CD1c-positive myeloid dendritic cell (primary cell): ENCODE data around the gene TIGIT.

Source experiments
- DNase-seq: peaks from one replicate; pipeline ENCODE4 v3.0.0-alpha.2; 2016; ENCODE audit errors: extremely low spot score

Gene TIGIT

DNA sequence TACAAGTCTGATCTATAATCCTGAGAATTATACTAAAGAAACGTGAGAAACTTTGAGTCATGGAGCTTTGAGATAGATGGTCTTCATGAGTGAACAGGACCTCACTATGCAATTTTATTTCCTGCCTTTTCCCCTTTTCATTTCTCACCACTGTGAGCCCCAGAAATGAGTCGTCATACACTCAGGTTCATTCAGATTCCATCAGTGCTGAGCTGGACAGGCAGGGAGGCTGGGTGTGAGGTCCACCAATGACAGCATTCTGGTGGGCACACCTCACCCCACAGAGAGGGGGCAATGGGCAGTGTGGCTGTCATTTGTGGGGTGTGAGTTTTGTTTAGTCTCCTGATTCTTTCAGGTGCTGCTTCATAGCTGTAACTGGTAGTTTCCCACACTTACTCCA is 16.9 kb downstream of the TIGIT start:
- no peak for DNase-seq

DNA sequence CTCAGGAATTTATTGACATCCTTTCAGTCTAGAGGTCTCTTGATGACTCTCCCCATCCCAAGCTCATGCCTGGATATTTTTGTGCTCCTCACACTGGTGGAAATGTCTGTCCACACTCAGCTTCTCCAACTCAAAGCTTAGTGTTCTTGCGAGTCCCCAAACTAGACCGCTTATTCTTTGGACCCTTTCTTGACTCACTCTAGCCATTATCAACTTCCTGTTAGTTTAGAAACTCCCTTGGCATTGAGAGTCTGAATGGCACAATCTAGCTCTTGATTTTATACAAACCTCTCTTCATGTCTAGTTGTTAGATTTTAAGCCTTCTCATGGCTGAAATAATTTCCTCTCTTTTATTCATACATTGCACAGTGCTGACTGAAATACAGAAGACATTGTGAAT is 19.6 kb downstream of the TIGIT start:
- no peak for DNase-seq

DNA sequence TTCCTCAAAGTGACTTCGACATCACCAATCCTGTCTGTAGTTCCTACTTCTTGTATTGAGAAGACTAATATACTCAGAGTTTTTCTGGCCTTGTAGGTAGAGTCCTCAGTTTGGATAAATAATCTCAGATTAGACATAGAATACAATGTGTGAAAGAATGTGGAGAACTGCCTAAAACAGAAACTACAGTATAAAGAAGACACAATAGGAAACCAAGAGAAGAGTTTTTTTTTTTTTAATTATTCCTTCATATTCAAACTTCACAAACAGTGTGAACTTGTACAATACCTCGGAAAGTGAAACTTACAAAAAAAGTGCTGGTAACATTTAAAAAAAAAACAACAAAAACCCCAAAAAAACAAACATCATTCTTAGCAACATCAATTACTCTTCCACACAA is 20.5 kb downstream of the TIGIT start:
- no peak for DNase-seq

DNA sequence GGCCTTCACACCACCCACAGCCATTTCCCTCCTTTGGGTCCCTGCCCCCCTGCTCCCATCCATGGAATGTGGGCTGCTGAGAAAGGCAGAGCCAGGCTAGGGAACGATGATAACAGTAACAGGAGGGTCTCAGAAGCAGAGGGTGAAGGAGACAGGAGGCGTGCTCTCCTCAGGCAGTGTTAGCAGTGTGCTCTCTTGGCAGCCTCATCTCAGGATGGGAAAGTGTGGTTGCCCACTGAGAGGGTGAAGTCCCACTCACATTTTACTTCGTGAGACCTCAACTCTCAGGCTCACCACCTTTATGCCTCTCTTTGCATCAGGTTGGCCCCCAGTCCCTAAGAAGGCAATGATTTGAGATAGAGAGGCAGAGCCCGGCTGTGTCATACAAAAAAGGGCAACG is 24.5 kb downstream of the TIGIT start:
- no peak for DNase-seq

DNA sequence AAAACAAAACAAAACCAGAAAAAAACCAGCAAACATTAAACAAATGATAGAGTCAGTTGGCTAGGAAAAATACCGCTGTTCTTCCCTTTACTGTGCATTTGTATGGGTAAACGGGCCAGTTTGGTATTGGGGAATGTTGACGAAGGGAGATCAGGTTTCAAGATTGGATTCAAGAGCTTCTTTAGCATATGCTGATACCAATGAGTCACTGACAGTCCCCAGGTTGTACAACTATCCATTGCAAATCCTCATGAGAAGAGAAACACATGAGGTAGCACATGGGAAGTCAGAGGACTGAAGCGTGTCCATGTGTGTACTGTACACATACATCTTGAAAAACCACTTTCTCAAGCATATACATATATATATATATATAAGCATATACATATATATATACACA is 25.6 kb downstream of the TIGIT start:
- DNase-seq, result no peak

DNA sequence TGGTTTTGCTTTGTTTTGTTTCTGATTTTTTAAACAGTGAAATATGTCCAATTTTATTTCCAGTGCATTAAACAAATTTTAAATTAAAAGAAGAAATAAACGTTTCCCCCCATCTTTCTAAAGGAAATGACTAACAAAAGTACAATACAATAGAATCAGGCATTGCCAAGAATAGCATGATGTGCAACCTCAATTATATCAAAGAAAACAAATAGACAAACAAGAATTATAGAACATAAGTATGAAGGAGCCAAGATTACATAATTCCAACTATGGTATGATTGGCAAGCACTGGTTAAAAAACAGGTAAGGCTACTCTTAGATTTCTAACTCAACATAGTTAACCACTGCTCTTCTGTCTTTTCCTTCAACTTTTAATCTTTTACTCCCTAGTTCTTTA is 26.4 kb downstream of the TIGIT start:
- DNase-seq, result no peak

DNA sequence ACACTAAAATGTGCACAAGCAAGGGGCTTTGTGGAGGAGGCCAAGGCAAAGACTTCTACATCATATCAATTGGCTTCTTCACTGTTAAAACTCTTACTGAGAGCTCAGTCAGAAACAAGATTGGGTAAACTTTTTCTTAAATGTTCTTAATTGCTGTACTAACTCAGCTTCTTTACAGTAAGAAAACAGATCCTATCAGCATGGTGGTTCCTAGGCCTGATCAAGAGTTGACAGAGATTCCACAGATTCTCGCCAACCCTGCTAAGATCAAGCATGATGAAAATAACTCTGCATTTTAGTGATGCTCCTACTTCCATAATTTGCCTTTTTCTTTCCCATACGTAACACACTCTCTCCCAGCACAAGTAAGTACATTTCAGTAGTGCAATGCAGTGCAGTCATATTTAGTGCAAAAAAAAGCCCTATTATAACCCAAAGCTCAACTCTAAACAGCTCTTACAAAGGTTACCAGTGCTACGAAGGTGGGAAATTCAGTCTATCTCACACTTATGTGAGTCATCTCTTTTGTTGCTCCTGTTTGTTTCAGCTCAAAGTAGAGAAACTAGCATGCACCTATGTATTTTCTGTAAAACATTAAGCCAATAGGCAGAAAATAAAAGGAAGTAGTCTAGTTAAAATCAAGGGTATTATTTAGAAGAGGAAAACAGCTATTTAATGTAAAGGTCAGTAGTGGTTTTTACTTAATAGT is 29.9 kb downstream of the TIGIT start:
- DNase-seq, result no peak

DNA sequence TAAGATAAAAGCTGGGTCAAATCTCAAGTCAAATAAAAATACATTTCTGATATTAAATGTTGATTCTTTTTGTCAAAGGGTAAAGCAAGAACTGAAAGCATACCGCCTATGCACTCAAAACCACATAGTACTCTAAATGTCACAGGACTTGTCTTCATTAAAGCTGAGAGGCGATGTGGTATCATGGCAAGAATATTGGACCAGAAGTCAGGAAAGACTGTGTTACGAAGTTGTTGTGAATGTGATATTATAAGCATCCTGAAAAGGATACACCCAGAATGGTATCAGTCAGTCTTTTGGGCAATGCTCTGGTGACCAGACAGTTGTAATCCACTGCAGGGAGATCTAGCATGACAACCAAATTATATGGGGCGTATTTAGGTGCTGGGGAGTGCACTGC is 33.8 kb downstream of the TIGIT start:
- DNase-seq, result no peak

DNA sequence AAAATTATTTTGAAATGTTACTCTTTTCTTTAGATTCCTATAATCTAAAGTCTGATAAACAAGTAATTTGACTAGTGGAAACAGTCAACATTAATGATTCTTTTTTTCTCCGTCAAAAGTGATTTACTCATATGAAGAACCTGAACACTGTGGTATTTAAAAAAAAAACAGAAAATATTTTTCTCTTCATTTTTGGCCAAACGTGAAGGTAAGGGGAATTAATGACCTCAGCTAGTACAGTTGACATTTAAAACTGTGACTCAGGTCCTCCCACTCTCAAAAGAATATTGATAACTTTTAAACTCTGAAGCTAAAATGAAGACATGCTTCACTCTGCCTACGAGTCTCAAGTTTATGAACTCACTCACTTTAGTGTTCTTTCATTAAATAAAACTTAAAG is 34.5 kb downstream of the TIGIT start:
- DNase-seq, result no peak

DNA sequence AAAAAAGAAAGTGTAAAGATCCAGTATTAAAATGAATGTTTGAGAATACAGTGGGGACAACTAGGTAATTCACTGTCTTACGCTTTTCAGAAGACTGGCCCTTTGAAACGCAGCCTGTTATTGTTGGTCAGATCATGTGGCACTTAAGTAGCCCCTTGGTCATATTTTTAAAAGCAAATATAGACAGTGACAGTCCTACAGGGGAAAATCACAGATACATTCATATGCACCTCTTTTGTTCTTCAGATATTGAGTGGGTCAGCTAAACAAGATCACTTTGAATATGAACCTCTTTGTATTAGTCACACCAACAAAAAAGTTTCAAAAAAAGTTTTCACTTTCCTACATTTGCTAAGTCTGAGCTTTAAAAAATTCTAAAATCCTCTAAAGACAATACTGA is 36.0 kb downstream of the TIGIT start:
- no peak for DNase-seq

DNA sequence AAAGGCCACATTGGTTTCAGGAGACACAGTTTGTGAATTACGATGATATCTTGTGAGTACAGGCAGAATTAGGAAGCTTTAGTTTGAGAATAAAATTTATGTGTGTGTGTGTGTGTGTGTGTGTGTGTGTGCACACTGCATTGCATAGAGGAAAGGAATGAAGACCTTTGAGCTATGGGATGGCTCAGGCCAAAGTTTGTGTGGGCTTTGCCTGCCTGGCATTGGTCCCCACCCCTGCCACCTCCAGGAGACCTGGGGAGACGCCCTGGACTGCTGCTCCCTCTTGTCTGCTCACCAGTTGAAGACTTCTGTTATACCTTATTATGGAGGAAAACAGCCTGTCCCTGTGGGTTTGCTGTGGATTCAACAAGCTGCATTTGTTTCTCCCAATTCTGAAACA is 37.2 kb downstream of the TIGIT start:
- no peak for DNase-seq

DNA sequence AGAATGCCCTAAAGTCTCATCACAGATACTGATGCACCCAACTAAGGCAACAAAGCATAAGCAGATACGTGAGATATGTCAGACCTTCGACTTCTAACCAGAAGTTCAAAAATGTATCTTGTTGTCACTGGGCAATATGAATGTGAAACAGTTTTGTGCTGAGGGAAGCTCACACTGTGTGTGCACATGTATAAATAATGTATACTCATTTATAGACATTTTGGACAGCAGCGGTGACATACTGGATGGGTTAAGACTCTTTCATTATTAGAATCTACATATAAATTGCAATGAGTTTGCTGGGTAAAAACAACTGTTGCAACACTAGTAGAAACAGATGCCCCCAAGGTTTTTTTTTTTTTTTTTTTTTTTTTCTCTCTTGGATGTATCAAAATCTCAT is 37.9 kb downstream of the TIGIT start:
- no peak for DNase-seq

DNA sequence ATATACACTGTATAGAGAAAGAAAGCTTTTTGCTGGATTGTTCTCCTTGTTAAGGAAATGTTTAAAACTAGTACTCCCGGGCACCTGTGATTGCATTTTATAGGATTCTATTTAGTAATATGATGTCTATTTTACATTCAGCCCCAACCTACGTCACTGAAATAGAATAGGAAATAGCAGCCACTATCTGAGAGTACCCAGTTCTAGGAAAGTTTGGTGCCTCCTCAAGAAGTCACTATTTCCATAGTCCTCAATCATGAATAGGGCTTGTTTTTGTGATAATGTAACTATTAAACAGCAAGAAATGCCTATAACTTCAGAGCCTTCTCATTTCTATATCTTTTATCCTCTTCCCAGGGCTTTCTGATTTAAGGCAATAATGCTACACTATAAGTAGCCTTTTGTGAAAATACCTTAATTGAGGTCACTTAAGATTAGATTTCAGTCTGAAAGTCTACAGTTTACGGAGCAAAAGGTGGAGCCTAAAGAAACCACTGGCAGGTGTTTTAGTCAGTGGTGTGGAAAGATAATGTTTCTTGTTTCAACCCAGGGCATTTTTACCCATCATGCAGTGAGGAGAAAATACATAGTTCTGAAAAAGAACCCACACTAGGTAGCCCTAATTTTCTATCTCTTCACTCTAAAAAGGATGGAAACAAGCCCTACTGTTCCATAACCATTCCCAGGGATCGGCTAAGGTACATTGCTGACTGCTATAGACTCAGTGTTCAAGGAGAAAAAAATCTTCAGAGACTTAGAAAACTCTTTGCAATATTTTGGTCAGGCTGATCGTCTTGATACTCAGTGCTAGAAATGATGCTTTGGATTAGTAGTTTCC is 38.7 kb downstream of the TIGIT start:
- DNase-seq, result no peak

DNA sequence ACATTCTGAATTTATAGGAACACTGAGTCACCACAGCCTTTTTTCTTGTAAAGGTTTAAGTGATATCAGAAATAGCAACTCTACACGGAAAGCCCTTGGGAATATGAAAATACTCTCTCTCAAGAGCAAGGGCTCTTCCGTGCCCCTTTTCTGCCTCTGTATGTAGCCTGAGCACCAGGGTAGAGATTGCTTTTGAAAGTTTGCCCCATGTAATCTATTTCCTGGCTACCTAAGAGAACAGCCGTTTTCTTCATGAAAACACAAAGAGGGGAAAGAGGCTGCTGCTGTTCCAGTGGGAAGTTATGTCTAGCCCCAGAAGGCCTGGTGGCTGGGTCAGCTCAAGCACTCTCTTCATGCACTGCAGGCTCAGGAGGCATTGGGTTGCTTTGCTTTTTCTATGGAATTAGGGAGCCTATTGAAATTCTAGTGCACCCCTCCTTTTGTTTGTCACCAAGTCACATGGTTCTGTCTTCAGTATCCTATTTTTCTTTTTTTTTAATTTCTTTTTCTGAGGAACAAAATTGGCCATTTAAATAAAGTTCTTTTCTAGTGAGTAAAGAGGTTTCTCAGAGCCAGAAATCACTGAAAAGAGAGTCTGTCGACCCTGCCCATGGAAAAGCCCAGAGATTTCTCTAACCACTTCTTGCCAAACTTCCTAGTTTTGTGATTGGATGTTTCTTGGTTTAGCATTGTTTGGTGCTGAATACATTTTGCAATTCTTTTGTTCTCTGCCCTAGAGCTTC is 39.5 kb downstream of the TIGIT start:
- DNase-seq, result no peak

DNA sequence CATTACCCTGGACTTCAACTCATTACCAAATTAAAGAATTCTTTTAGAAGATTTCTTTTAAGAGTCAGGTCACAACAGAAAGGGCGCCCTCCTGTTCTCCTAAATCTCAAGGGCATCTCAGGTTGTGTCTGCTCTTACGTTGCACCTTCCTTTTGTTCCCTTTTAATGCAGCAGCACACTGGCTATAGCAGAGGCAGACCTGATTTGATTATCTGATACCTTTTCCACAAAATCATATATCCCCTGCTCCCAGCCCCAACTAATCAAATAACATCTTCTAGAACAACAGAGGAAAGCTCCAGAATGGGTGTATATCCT is 40.1 kb downstream of the TIGIT start:
- no peak for DNase-seq

DNA sequence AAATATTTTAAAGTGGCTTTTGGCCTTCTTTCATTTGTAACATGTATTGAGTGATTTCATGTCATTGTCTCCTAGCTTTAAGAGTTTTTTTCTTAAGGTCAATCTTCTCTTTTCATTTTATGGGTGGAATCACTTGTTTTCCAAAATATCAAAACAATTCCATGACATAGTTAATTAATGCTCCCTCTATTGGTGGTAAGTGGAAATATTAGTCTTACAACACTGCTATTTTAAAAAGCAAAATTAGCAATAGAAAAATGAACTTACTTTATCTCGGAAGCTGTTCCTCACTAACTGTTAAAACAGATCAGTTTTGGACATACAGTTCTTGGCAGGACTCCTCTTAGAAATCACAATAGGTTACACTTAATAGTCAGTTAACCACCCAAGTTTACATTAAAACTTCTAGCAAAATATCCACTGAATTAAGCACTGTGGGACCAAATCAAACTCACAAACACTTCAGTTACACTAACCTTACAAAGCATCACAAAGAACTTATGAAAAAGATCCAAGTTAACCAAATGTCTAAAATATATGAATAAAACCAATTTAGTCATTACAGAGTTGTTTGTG is 42.4 kb downstream of the TIGIT start:
- DNase-seq, result no peak

DNA sequence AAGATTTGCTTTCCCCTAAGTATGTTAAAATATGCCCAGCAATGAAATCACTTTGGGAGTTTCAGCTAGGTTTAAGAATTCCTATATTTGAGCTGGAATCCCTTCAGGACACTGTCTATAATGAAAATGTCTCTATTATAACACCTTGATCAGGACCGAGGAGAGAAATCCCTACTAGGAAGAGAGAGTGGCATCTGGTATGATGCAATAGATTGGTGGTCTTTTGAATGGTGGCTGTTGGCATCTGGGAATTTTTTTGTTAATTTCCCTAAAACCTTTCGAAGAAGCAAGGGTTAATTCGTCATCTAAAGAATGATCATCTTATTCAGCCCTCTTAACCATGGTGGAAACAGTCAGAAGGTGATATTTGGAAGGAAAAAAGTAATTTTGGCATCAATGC is 43.0 kb downstream of the TIGIT start:
- DNase-seq, result no peak

DNA sequence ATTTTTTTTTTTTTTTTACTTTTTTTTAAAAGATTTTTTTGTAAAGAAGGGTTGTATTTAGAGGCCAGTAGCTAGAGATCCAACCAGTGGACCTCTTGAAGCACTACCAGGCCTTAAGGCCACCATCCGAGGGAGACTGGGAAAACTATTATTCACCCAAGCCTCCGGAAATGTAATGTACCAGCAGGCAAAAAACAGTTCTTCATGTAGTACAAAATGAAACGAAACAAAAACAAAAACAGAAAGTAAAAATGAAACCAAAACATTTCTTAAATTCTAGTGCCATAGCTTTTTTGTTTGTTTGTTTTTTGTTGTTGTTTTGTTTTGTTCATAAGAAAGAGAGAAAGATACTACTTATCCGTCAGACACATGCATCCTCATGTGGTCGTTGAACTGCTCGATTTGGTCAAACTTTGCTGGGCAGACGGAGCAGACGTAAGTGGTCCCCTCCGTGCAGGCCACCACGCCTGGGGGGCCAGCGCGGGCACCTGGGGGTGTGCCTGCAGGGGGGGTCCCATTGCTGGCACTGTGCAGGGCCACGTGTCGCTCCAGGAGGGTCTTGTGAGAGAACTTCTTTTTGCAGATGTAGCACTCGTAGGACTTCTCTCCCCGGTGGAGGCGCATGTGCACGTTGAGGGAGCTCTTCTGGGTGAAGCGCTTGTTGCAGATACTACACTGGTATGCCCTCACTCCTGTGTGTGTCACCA is 45.0 kb downstream of the TIGIT start:
- DNase-seq, result no peak

DNA sequence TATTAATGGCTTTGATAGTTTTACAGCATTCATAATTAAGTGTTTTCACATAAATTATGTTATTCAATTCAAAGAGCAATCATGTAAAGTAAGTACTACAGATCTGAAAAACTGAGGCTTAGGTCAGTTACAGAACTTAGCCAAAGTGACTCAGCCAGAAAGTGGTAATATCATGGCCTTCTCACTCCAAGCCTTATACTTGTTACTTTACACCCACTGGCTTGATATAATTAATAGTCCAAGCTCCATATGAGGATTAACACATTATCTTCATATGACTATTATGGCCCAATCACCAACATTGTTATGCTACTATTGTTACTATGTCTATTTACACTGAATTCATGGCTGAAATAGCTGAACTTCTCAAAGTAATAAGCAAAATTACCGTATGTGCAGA is 50.7 kb downstream of the TIGIT start:
- no peak for DNase-seq

DNA sequence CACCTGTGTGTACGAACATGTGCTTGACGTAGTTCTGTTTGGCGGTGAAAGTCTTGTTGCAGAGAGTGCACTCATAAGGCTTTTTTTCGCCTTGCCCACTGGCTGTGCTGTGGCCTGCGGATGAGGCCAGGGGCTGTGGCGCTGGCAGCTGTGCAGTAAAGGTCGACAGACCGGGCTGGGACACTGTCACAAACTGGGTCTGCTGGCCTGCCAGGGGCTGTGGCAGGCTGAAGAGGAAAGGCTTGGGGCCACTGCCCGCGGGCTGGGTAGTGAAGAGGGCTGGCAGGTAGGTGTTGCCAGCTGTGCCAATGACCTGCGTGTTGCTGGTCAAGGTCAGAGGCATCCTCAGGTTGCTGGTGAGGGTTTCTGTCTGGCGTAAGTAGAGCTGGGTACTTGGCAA is 56.4 kb downstream of the TIGIT start:
- no peak for DNase-seq

DNA sequence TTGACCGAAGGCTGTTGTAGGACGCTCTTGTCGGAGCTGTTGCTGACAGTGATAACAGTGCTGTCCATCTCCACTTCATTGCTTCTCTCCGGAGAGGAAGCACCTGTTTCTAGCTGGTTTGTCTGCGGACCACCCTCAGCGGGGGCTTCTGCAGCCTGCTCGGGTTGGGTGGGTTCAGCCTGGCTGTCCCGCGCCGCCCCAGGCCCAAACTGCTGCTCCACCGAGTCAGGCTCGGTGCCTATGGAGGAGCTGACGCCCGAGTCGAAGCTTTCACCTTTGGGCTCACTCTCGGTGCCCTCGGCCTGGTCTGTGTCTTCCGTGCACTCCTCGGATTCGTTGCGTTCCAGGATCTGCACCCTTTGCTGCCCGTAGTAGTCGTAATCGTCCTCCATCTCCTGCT is 56.9 kb downstream of the TIGIT start:
- no peak for DNase-seq
